NCI-H1417 (cell line): ENCODE results near the gene CALM1.

Experiments used
- DNase-seq, 3 experiments: peaks; one replicate each; lab custom pipeline; 2025; lab: John Stamatoyannopoulos, UW

The CALM1 gene

DNA sequence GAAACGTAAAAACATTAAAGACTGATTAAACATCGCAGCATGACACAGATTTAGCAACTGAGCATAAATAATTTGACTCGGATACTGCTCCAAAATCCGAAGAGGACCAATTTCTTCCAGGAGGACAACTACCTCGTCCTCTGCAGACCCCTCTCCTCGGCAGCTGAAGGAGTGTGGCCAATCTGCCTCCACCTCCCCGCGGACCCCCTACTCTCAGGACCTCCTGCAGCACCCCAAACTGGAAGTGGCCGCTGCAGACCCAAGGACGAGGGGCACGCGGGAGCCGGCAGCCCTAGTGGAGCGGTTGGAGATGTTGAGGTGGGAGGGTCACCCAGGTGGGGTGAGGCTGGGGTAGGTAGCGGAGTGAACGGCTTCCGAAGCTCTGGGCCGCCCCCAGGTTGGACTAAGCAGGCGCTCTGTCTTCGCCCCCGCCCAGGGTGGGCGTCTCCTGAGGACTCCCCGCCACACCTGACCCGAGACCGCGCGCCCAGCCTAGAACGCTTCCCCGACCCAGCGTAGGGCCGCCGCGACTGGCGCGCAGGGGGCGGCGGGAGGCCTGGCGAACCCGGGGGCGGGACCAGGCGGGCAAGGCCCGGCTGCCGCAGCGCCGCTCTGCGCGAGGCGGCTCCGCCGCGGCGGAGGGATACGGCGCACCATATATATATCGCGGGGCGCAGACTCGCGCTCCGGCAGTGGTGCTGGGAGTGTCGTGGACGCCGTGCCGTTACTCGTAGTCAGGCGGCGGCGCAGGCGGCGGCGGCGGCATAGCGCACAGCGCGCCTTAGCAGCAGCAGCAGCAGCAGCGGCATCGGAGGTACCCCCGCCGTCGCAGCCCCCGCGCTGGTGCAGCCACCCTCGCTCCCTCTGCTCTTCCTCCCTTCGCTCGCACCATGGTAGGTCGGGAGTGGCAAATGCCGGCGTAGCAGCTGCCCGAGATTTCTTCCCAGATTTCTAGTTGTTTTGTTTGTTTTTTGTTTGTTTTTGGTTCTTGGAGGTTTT, at the start of gene CALM1:
CALM1 (plus strand) TSS at position 689 of the 999 bp plus-strand sequence; CDS start at position 891, 202 bp downstream.
- peak; percentile 96 to 97 (median 97) for DNase-seq

GRCh38 chr14:90348270-90348669, 48.6 kb upstream of the CALM1 start:
- DNase-seq: no peak

DNA sequence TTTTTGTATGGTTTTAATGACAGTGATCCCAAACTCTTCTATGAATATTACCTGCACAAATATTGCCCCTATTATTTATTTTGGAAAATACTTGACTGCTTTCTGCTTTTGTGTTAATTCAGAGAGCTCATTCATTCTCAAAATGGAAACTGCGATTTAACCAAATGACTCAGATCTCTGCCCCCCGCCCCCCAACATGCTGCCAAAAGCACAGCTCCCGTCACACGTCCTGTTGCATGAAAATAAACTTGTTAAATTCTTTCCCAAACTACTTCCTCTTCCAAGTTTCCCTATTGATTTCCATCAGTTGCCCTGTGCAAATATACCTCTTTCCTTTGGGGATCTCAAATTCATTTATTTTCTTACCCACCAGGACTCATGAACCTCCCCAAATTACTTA, 47.1 kb upstream of the CALM1 start:
- no peak for DNase-seq

GRCh38 chr14:90354551-90355298, 42.1 kb upstream of the CALM1 start:
- no peak for DNase-seq

GRCh38 chr14:90355540-90356518, 41.0 kb upstream of the CALM1 start:
- DNase-seq: no peak

- no peak for DNase-seq
These were observed 39.9 kb upstream of the CALM1 start for GRCh38 chr14:90356925-90357324.

- no peak for DNase-seq
These were observed 38.5 kb upstream of the CALM1 start for GRCh38 chr14:90358359-90358758.

- DNase-seq: no peak
These were observed 34.8 kb upstream of the CALM1 start for GRCh38 chr14:90361865-90362557.

GRCh38 chr14:90362558-90362896, 34.3 kb upstream of the CALM1 start:
- no peak for DNase-seq

GRCh38 chr14:90368946-90369721, 27.7 kb upstream of the CALM1 start:
- peak in 2 of 3 experiments; percentile 25 to 61 for DNase-seq

DNA sequence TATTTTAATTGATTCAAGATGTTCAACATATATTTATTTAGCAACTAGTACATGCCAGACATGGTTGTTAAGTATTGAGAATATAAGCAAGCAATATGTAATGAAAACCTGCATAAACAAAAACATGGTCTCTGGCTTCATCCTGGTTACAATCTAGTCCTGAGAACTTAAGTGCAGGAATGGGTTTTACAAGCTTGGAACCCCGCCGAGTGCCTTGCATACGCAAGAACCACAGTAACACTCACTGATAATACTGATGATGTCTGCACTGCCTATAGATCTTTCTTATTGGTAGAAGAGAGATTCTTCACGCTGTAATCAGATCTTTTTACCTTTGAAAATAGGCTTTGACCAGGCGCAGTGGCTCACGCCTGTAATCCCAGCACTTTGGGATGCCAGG, 22.9 kb upstream of the CALM1 start:
- no peak for DNase-seq

DNA sequence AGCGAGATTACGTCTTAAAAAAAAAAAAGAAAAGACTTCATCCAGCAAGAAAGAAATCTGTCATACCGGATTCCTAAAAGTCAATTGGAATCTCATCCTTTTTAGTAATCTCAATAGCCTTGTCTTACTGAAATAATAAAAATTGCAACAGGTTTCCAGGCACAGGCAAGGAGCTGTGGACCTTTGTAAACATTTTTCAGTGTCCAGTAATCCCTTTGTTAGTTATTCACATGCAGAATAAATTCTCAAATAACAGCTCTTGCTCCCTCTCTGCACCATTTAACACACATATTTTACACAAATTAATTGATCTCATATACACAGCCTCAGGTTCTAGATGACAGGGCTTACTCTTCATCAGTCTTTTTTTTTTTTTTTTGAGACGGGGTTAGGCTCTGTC, 22.0 kb upstream of the CALM1 start:
- DNase-seq: no peak

DNA sequence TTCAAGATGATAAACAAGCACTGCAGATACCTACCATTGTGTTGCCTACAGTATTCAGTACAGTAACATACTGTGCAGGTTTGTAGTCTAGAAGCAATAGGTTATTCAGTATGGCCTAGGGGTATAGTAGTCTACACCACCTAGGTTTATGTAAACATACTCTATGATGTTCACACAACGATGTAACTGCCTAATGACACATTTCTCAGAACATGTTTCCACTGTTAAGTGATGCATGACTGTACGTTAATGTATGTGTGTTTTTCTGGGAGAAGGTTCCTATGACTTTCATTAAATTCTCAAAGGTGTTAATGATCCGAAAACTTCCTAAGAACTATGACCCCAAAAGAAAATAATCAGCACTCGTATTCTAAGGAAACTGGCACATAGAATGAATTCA, 20.9 kb upstream of the CALM1 start:
- peak in 2 of 3 experiments; percentile 39 to 84 for DNase-seq

GRCh38 chr14:90378249-90378648, 18.6 kb upstream of the CALM1 start:
- no peak for DNase-seq

GRCh38 chr14:90379106-90379505, 17.7 kb upstream of the CALM1 start:
- no peak for DNase-seq

DNA sequence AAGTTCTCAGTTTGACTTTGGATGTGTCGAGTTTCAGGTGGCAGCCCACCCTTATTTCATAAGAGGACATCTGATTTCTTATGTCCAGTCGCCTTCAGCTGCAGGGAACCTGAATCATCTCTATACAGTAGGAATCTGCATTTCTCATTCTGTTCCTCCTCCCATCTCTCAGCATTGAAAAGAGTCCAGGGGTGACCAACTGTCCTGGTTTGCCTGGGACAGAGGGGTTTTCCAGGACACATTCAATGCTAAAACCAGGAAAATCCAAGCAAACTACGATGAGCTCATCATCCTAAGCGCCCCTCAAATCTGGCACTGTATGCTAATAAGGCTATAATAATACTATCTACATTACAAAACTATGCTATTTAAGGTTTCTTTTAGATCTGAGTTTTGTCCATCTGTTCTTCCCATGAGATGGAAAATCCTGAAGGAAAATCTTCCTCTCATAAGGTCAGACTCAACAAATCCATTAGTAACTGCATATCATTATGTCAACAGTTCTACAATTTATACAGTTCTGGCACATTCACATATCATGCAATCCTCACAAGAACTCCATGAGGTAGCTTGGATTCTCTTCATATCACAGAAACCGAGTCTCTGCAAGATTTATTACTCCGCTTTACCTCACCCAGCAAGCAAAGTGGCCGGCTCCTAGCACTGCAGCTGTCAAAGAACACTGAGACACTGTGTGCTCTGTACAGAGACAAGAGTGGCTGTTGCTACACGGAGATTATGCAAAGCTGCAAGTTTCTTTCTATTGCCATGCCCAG, 15.6 kb upstream of the CALM1 start:
- DNase-seq: peak; percentile 65 to 81 (median 78)

- peak; percentile 85 to 94 (median 88) for DNase-seq
These were observed 14.8 kb upstream of the CALM1 start for GRCh38 chr14:90381999-90382451.

DNA sequence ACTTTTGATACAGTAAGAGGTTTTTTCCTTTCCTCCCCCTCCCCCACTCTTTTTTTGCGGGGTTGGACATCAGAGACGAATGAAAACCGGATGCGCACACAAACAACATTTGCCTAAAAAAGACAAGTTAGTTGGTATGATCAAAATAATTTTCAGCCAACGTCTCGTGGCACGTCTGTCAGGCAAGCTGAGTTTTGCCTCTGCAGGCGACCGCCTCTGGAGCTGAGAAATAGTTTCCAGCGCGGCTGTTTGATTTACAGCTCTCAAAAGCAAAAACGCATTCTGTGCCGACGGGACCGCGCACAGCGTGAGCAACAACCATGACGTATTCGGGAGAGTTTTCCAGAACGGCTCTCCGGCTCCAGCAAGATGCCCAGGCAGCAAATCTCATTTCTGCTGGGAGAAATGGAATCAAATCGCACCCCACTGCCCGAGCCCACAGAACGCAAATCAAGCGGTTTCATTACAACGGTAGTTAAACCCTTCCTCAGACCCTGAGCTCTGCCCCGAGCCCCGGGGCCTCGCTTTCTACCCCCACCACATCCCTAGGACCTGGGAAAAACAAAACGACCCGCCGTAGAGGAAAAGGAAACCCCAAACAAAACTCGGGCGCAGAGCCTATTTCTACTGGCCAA, 14.2 kb upstream of the CALM1 start:
- peak; percentile 79 to 95 (median 88) for DNase-seq
